Fibroblast of peridontal ligament (primary cell): ENCODE data around the gene OSMR.

Experiments used
- DNase-seq: peaks from one replicate; pipeline ENCODE4 v3.0.0-alpha.2; 2010; ENCODE audit errors: extremely low read depth

OSMR gene

GRCh38 chr5:38871058-38871605, 25.3 kb downstream of the OSMR start:
- peak; percentile 48 for DNase-seq

- DNase-seq: peak; percentile 99
Observed at GRCh38 chr5:38871790-38872551, 26.2 kb downstream of the OSMR start.

DNA sequence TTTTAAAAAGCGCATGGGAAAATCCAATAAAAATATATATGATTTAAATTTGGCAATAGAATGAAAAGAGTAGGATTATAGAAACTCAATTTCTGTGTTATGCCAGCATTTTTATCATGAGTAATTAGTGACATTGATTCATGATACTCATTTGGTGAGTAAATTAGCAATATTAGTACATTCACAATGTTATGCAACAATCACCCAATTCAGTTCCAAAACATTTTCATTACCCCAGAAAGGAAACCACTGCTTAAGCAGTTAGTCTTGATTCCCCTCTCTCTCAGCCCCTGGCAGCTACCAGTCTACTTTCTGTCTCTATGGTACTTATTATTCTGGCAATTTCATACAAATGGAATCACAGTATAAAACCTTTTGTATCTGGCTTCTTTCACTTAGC, 27.0 kb downstream of the OSMR start:
- no peak for DNase-seq

GRCh38 chr5:38874948-38875456, 29.2 kb downstream of the OSMR start:
- DNase-seq: no peak

GRCh38 chr5:38878391-38879077, 32.7 kb downstream of the OSMR start:
- no peak for DNase-seq

DNA sequence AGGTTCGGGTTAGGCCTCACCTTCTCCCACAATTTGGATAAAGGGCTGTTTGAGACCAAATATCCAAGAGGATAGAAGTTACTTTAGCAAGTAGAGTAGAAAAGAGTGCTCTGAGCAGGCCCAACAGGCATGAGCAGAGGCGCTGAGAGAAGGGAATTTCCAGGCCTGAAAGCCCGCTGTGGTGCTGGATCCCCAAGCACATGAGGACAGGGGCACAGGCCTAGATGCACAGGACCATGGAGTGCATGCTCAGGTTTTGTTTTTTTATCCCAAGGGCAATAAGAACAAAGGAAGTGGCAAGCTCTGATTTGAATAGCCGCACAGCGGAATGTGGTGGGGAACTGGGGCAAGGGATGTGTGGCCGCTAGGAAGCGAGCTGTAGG, 33.3 kb downstream of the OSMR start:
- DNase-seq: no peak

GRCh38 chr5:38883842-38884241, 38.0 kb downstream of the OSMR start:
- no peak for DNase-seq

- DNase-seq: no peak
Observed at GRCh38 chr5:38885208-38885607, 39.4 kb downstream of the OSMR start.

DNA sequence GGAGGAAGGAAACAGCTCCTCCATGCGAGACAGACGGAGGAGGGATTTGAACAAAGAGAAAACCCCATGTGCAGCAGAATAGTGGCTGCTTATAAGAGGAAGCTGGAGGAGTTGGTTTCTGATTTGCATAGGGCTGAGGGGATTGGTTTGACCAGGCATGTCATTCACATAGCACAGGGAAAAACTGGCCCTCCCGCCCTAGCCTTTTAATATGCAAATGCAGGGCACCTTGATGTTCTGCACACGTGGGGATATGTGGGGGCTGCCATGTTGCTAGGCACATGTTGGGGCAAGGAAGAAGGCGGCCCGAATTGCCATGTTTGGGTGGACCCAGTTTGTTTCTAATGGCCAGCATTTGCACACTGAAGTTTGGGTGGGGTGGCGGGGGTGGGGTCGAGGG, 42.2 kb downstream of the OSMR start:
- no peak for DNase-seq

DNA sequence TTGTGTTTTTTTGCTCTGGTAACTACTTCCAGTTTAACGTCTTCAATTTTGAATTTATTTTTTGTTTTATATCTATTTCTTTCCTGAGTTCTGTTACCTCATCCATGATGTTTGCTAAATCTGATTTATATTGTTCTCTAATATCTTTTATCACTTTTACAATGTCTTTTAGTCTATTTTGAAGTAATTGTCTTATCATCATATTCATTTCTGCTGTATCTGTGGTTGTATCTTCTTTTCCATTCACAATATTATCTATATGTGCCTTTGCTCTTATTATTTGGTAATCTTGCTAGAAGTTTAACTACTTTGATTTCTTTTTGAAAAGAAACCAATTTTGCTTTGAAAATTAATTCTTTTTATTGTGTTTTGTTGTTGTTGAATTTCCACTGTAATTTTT, 43.6 kb downstream of the OSMR start:
- no peak for DNase-seq

DNA sequence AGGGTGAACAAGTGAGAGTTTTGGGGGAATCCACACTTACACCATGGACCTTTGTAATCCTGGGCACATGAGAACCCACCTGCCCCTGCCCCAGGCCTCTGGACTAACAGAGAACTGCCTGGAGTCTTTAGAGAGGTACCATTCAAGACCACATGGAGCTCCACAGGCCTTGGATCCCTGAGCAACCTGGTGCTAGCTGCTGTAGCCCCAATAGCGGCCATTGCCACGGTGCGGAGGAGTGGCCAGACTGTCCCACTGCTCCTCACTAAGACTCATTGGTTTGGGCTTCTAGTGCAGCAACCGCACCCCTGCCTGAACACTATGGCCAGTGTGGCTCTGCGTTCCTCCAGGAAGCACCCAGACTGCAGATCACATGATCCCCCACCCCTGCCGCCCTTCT, 45.8 kb downstream of the OSMR start:
- DNase-seq: no peak

DNA sequence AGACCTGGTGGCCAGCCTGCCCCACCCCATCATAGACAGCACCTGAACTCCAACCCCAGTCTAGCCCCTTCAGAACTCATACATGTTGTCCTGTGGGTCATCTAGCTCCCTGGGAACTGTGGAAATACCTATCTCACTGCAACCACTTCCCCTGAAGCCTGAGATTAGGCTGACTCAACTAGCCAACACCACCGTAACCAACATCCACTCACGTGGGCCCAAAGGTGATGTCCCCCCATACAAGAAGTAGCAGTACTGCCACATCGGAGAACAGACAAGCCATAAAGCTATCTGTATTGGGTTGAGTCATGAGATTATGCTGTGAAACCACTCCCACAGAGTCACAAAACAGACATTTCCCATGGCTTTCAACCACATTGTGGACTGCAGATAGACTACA, 46.6 kb downstream of the OSMR start:
- DNase-seq: no peak

DNA sequence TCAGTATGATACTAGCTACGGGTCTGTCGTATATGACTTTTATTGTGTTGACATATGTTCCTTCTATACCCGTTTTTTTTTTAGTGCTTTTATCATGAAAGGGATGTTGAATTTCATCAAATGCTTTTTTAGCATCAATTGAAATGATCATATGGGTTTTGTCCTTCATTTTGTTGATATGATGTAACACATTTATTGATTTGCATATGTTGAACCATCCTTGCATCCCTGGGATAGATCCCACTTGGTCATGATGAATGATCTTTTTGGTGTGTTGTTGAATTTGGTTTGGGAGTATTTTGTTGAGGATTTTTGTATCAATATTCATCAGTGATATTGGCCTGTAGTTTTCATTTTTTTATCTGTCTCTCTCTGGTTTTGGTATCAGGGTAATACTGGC, 50.9 kb downstream of the OSMR start:
- no peak for DNase-seq

GRCh38 chr5:38899936-38900335, 54.1 kb downstream of the OSMR start:
- DNase-seq: no peak

DNA sequence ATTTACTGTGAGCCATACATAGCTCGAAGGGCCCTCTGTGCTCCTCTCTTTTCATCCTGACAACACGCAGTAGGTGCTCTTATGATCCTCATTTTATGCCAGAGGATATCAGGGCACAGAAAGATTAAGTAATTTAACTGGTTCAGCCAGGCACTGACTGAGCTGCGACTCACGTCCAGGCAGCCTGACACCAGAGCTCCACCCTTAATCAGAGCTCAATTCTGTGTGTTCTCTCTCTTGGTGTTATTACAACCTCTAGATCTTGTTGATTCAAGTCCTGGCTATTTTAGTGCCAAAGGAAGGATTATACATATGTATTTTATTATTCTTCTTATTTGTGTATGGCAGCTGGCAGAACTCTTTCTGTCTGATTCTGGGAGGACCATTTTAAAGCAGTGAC, 59.7 kb downstream of the OSMR start:
- peak; percentile 77 for DNase-seq

GRCh38 chr5:38906503-38906902, 60.7 kb downstream of the OSMR start:
- no peak for DNase-seq

DNA sequence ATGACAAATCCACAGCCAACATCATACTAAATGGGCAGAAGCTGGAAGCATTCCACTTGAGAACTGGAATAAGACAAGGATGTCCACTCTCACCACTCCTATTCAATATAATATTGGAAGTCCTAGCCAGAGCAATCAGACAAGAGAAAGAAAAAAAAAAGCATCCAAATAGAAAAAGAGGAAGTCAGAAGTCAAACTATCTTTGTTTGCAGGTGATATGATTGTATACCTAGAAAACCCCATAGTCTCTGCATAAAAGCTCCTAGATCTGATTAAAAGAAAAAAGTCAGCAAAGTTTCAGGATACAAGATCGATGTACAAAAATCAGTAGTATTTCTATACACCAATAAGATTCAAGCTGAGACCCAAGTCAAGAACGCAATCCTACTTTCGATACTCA, 66.1 kb downstream of the OSMR start:
- no peak for DNase-seq

DNA sequence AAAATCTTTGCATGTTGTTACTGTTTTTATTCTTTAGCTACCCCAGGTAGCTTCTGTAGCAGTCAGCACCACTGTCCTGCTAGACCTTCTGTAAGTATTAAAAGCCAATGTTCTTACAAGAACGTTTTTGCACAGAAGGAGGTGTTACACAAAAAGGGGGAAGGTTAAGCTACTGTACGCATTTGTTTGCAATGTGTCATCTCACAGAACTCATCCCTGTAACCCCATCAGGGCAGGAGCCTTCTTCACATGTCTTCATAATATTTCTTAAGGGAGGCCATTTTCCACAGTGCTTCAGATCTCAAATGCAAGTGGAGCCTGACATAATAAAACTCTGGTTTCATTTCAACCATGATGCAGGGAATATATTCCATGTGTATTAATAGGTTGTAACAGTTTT, 67.9 kb downstream of the OSMR start:
- no peak for DNase-seq

DNA sequence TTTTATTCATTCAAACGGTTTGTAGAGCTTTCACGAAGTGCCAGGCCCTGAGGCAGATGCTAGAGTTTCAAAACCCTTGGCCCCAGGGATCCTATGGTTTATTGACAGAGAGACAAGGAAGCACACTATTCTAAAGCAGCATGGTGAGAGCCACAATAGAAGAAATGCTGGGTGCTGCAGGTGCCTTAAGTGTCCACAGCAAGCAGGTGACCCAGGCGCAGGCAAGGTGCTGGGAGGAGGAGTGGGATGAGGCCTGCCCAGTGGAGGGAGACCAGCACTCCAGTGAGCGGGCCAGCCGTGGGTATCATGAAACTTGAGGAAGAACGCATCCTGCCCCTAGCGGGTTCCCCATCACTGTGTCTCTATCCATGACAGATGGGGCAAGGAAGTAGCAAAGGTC, 71.0 kb downstream of the OSMR start:
- DNase-seq: no peak

DNA sequence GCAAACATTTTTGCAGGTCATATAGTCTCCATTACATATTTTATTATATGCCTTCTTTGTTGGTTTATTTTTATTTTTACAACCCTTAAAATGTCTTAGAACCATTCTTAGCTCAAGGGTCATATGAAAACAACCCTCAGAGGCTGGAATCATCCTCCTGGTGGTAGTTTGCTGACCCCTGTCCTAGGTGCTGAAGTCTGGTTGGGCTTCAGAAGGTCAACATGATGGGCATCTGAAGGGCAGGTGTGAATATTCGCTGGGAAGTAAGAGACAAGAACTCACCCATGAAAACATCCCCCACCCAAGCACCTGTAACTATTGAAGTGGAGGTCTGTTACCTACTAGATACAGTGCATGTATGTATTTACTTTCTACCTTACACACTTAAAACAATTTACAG, 75.4 kb downstream of the OSMR start:
- no peak for DNase-seq

GRCh38 chr5:38922199-38922598, 76.4 kb downstream of the OSMR start:
- peak; percentile 58 for DNase-seq

GRCh38 chr5:38923661-38924451, 78.0 kb downstream of the OSMR start:
- DNase-seq: peak; percentile 44
